Stimulated activated CD4-positive, alpha-beta T cell treated with anti-CD3 and anti-CD28 coated beads, Interleukin-2, amount 100 ng/mL, for 24 hours (primary cell): ENCODE results near the gene NOC4L.
A peak's percentile ranks its signal among the peaks of the same experiment; 100 is the strongest.

ENCODE experiments used
- DNase-seq, 2 donors: peaks; one replicate each; pipeline ENCODE4 v3.0.0-alpha.2; 2020

The NOC4L gene

DNA sequence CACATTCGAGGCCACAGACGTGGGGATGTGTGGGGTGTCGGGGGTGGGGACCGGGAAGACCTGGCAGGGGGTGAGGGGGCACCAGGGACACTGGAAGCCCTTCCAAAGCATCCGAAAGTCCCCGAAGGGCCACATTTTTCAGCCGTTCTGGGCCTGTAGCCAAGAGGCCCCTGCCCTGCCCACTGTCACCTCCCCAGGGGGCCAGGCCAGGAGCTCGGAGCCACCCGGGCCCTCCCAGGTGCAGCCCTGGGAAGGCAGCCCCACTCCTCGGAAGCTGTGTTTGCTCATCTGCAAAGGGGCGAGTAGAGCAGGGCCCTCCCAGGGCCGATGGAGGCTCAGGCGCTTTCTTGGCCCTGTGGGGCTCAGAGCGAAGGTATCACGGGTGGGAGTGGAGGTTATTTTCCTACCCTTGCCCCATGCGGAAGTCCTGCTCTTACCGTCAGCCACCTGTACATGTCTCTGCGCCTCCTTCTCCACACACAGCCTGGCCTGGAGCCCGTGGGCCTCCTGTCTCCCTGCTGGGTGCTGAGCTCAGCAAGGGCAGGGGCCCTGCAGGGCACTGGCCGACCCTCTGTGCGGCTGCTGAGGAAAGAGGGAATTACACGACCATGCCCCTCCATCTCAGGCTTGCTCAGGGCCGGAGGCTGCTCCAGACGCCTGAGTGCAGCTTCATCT, 27.2 kb downstream of the NOC4L start:
- DNase-seq: no peak

DNA sequence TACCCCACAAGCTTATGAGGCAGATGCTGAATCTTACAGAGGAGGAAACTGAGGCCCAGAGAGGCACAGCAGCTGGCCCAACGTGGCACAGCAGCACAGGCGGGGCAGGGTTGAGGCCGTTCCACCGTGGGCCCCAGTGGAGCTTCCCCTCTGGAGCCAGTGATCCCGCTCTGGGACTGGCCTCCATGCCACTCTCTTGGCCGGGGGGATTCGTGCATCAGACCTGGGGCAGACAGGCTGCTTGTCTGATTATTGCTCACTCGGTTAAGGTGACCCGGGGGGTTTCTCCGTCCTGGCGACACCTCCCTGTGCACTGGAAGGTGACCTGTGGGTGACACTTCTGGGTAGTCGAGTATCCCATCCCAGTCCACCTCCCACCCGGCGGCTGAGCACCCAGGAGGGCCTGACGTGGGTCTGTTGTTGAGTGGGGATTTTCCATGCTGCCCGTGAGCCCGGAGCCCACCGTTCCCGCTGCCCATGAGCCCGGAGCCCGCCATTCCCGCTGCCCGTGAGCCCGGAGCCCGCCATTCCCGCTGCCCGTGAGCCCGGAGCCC, 27.8 kb downstream of the NOC4L start:
- DNase-seq: no peak

DNA sequence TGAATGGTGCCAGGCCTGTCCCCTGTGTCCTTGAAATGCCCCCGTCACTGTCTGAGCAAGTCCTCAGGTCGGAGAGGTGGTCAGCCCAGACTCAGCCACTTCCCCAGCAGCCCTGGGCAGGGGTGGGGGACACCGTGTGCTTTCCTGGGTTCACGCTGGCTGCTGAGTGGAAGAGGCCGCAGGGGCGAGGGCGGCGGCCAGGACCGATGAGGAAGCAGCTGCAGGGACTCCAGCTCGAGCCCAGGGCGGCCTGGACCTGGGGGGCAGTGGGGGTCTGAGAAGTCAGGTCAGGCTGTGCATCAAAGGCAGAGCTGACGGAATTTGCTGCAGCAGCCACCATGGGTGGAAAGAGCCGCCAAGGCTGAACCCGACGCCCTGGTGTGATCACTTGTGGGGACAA, 28.4 kb downstream of the NOC4L start:
- DNase-seq: no peak

DNA sequence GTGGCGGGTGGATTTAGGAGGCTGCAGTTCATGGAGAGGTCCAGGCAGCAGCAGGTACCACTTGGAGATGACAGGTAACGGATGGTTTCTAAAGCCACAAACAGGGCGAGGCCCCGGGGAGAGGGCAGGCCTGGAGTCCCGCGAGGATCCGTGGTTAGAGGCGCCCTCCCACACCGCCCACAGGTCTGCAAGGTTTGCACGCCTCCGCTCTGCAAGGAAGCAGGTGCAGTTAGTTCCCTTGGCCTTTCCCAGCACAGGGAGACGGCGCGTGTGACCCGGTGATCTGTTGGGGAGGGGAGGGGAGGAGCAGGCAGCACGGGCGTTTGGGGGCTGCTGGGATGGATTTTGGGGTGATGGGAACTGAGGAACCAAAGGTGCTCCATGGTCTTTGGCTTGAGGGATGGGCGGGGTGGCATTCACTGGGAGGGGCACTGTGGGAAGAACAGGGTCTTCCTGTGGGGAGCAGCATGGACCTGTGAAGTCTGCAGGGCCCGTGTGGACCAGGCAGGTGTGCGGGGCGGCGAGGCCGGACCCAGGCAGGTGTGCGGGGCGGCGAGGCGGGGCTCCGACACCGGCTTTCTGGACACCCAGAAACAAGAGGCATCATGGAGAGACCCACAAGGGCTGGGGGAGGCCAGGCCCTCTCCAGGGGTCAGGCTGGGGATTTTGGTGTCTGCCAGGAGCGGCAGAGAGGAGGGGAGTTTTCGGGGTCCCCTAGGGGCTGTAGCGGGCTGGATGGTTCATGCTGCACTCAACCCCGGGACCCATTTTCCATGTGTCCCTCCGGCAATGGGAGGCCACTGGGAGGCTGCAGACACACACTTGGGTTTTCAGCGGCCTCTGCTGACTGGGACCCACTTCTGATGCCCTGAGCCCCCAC, 29.1 kb downstream of the NOC4L start:
- no peak for DNase-seq

DNA sequence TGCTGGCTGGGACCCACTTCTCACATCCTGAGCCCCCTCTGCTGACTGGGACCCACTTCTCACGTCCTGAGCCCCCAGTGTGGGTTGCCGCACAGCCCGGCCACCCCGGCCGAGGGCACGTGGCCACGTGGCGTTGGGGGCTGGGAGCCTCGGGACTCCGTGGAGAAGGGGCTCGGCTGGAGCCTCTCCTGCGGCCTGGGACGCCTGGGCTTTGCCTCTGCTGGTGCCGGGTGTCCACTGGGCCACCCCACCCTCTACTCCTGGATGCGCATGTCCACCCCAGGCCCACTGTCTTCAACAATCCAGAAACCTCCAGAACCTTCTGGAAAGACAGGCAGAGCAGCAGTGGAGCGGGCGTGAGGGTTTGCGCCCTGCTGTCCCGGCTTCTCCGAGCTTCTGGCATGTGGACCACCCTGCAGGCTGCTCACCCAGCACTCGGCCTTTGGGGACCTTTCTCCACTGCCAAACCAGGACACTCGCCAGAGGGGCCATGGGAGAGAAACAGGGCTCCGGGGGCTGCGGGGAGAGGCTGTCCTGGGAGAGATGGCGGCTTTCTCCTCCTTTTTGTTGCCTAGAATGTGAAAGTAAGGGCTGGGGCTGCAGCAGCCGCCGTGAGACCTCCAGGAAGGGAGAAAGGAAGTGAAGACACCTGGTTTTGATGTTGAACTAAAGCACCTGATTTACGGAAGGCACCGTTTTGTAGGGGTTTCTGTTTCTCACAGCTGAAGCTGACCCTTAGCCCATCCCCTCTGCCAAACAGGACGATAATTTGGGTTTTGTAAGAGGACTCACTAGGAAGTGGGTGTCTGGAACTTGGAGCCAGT, 30.0 kb downstream of the NOC4L start:
- DNase-seq: no peak

DNA sequence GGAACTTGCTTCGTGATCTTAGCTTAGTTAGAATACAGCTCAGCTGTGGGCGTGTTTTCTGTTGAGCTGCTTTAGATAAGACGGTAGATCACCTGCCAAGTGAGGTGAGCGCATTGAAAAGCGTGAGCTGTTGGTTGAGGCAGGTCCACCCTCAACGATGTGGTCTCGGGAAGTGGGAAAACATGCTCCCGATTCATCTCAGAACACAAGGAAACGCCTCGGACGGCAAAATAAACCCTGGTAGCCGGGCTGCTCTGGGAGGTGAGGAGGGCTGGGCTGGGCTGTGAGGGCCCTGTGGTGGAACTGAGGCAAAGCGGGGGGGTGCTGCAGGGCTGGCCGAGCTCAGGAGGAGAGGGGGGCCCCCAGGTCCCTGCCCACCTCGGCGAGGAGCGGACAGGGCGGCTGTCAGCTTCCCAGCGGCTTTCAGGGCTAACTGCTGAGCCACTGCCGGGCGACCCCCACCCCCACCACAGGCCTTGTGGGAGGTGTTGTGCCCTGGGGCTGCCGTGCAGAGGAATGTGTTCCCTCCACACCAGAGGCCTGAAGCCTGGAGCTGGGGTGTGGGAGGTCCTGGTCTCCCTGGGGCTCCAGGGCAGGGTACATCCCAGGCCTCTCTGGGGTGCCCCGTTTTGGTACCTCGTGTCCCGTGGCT, 30.7 kb downstream of the NOC4L start:
- no peak for DNase-seq

DNA sequence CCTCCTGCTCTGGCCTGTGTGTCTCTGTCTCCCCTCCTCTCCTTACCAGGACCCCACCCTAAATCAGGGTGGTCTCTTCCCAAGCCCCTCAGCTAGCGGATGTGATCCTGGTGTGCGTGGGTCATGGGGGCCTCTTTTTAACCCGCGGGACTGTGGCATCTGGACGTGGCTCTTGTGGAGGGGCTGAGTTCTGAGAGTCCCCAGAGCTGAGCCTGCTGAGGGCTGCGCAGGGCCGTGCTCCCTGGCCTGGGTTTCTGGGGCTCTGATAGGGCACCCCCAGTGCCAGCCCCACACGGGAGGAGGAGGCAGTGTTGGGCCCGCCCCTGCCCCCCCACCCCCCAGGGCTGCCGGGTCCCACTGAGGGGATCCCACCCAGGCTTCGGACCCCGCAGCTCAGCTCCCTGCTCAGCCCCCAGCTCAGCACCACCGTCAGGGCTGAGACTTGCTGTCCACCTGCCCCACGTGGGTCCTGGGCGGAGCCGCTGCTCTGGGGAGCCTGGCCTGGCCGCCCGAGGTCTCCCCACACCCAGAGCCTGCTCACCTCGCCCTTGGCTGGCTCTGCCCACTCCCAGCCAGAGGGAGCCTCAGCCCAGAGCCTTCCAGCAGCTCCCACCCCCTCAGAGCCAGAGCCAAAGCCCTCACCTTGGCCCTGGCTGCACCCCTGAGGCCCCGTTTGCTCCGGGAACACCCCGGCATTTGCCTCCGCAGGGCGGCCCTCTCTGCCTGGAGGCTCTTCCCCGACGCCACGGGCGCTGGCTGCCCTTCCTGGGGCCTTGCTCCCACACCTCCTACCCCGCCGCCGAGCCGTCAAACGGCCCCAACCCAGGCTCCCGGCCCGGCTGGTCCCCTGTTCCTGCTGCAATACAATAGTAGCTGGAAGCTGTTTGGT, 31.5 kb downstream of the NOC4L start:
- no peak for DNase-seq

DNA sequence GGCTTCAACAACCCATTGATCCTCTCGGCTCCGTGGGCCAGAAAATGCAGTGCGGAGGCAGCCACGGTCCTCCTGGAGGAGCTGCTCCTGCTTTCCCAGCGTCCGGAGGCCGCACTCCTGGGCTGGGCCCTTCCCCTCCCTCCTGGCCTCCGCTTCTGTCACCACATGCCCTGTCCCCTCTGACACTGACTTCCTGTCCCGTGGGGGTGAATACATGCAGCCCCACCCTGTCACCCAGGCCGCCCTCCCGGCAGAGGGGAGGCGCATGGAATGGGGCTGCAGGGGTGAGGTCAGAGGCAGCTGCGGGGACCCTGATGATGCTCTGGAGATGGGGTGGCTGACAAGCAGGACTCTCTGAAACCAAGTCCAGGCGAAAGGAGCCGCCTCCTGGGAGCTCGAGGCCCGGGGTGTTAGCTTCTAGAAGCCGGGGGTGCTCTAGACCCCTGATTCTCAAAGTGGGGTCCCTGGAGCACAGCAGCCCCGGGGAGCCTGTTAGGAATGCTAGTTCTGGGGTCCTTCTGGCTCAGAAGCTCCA, 32.2 kb downstream of the NOC4L start:
- no peak for DNase-seq

DNA sequence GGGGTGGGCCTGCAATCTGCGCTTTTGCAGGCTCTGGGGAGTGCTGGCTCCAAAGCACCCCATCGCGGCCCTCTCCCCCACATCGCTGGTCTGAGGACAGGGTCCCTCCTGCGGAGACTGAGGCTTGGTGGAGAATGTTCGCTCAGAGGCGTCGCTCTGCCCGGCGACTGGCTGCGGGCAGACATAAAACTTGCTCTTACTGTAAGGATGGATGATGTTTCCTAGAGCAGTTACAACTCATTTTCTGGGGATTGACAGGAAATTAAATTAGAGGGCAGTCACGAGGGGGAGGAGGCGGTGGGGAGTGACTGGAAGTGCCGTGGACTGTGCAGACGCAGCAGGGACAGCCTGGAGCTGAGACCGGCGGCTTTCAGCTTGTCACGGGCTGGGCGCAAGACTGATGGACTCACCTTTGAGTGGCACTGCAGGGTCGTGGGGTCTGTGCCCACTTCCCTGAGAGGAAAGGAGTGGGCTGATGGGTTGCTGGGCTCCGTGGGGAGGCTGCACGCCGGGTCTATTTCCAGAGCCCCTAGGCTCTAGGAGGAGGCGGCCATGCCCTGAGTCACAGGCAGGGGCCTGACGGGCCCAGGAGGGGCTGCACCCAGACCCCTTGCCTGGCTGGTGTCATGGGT, 32.8 kb downstream of the NOC4L start:
- no peak for DNase-seq

DNA sequence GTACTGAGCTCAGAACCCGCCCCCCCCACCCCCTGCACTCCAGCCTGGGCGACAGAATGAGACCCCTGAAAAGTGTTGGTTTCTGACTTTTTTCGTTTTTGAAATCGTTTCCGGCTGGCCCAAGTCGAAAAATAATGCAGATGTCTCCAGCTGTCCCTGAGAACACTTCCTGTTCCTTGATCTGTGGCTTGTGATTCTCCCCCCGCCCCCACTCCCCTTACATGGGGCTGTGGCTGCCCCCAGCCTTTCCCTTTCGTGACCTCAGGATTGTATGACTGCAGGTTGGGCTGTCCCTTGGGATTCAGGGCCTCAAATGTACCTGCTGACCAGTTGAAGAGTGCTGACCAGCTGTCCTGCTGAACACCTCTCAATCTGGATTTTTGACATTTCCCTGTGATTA, 34.1 kb downstream of the NOC4L start:
- no peak for DNase-seq

DNA sequence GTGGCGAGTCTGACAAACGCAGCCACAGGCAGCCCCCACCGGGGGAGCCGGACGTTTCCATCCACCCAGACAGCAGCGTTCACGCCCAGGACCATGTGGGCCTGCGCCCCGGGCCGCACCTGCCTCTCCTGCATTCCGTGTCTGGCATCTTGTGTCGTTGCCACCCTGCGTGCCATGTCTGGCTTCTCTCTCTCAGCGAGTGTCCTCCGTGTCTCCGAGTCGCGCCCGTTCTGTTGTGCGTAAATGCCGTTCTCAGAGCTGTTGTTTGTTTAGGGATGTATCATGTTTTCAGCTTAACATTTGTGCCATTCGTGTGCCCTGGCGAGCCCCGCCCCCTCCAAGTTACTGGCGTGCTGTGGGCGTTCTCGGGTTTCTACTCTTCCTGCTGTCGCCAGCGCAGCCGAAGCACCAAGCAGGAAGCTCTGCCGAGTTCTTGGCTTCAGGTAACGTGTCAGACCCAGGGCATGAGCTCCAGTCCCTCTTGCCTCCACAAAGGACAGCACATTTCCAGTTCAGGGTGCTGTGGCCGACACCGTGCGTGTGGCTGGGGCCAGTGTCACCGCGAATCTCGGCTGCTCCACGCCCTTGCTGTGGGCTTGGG, 34.6 kb downstream of the NOC4L start:
- DNase-seq: peak; percentile 53 to 54

DNA sequence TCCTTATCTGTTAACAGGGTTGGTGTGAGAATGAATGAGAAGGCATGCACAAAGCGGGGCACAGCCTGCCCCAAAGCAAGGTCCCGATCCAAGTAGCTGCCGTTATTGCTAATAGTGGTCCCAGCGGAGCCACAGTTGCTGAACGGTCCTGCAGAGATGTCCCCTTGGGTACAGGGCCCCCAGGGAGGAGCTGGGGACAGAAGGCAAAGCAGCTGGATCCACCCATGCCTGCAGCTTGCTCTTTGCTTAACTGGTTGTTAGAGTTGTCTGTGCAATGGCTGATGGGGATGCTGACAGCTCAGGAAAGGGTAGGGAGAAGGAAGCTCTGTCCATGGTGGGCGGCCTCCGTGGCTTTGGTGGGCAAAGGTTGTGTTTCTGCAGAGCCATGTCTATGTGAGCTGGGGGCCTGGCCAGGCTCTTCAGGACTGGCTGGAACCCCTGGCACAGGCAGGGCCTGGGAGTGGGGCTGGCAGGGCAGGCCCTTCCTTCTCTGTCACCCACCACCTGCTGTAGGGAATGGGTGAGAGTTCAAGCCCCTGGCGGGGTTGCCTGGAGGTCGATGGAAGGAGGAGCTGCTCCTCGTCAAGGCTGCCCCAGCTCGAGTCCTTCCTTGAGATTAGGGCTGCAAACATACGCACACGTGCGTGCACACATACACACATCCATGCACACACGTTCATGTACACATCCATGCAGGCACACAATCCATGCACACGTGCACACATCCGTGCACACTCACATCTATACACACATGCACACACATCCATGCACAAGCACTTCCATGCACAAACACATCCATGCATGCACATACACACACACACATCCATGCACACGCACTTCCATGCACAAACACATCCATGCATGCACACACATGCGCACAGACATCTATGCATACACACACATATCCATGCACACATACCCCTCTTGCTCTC, 35.4 kb downstream of the NOC4L start:
- no peak for DNase-seq

DNA sequence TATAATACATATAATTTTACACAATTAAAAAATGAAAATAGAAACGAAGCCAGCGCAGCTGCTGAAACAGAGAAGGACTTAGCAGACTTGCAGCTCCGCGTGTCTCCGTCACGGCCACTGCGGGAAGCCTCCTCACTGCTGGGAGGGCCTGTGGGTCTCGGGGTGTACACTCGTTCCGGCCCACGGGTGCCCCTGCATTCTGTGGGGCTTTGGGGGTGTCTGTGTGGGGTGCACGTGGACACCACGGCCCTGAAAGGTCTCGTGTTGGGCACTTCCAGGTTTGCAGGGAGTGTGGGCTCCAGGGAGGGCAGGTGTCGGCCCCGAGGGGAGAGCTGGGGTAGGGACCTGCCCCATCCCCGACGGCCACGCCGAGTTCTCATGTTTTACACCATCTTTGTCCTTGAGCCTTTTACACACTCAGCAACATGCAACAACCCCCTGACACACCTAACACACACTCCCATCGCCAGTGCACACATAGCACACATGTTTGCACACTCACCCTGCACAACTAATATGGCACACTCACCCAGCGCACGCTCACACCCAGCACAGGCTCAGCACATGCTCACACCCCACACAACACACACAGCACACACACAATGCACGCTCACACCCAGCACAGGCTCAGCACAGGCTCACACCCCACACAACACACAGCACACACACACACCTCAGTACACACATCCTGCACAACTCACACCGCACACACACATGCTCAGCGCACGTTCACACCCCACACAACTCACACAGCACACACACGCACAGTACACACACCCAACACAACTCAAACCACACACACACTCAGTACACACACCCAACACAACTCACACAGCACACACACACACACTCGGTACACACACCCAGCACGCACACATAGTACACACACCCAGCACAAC, 36.6 kb downstream of the NOC4L start:
- DNase-seq: no peak

DNA sequence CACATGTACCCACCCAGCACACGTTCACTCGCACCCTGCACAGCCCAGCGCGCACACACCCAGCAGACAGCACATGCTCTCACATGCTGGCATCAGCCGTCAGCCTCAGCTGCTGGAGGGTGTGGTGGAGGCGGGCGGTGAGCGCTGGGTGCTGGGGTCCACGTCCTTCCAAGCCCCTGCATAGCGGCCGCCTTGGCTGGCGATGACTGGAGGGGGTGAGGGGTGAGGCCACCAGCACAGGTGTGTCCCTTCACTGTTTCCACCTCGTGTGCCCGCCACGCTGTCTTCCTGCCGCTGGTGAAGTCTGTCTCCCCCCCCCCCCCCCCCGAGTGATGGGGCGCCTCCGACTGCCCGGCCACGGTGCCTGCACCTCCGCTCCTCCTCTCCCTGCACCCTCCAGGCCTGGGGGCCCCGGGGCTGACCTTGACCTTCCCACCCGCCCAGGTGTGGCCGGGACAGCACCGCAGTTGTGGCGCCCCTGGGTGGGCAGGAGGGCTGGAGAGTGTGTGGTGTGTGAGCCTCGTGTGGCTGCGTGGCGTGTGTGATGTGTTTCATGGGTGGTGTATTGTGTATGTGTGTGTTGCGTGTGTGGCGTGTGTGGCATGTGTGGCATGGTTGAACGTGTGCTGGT, 37.4 kb downstream of the NOC4L start:
- DNase-seq: no peak

DNA sequence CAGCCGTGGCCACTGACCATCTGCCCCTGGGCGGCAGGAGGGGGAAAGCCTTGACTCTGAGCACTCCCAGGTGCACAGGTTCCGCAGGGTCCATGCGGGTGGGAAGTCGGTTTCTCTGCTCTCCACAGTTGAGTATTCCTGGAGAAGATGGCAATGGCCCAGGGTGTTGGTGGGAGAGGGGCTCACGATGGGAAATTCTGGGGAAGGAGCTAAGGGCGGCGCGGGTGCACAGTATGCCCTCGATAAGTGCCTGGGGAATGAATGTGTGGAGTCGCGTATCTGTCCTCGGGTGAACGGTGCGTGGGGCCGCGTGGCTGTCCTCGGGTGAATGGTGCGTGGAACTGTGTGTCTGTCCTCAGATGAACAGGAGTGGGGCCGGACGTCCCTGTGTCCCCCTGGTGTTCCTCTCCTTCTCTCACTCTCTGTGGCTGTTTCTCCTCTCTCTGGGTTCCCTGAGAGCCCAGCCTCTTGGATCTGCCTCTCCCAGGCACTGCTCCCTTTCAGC, 38.0 kb downstream of the NOC4L start:
- DNase-seq: no peak

DNA sequence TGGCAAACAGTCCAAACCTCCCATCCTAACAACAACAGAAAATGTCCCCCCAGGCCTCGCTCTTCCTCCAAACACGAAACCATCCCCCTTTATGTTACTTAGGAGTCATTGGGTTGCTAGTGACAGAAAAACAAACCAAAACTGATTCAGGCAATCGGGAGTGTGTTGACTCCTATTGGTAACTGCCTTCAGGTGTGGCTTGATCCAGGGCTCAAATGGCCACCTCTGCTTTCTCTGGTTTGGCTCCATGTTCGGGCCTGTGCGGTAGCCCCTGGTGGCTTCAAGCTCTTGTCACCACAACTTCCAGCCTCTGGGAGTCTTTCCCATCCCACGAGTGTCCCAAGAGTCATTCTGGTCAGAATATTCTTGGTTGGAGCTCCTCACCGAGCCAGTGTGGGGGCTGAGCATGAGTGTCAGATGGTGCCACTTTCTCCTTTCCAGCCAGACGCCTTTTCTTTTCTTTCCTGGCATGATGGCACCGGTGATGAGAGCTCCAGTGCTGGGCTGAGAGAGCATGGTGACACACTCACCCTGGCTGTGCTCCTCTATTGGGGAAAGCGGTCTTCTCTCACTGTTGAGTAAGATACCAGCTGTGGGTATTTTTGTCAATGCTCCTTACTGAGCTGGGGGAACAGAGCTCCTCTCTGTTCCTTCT, 38.6 kb downstream of the NOC4L start:
- no peak for DNase-seq

DNA sequence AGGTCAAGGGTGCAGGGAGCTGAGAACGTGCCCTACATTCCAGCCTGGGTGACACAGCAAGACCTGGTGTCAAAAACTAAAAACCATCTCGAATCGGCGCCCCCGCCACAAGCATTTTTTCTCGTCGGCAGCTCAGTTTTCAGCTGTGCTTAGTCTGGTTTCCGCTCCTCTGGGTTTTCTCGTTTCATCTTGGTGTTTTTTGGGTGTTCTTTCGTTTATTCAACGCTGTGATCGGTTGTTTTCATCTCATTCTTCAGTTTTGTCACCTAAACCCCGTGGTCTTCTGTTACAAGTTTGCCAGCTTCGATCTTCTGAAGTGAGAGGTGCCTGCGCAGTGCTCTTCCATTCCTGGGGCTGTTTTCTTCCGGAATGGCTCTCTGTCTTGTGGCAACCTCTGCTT, 41.4 kb downstream of the NOC4L start:
- no peak for DNase-seq
